GM21367 (cell line): ENCODE measurements around the gene RPL13.
"Not testable (repeated sequence)": the region's sequence is repeated elsewhere in the genome, so short reads cannot be mapped to it uniquely, and the experiment has no call there.

ENCODE experiments used
- ATAC-seq: cut with Tn5 transposase; IDR thresholded peaks from one replicate; pipeline ENCODE4 v1.9.1; 2021; ENCODE audit not compliant: unreplicated experiment

RPL13 gene

GRCh38 chr16:89576153-89577054 lies 15.9 kb downstream of the RPL13 start:
- ATAC-seq, result no peak

- no peak for ATAC-seq
These were observed 16.7 kb downstream of the RPL13 start for GRCh38 chr16:89577055-89577759.

- ATAC-seq, result no peak
These were observed 18.9 kb downstream of the RPL13 start for GRCh38 chr16:89579351-89579750.

GRCh38 chr16:89581045-89581695 lies 20.7 kb downstream of the RPL13 start:
- no peak for ATAC-seq

GRCh38 chr16:89581861-89582563 lies 21.5 kb downstream of the RPL13 start:
- no peak for ATAC-seq

- no peak for ATAC-seq
These were observed 22.2 kb downstream of the RPL13 start for GRCh38 chr16:89582614-89583196.

- ATAC-seq, result no peak
These were observed 22.9 kb downstream of the RPL13 start for GRCh38 chr16:89583197-89583894.

- ATAC-seq, result no peak
These were observed 23.6 kb downstream of the RPL13 start for GRCh38 chr16:89583895-89584644.

- no peak for ATAC-seq
These were observed 24.5 kb downstream of the RPL13 start for GRCh38 chr16:89584768-89585549.

GRCh38 chr16:89586218-89586617 lies 25.7 kb downstream of the RPL13 start:
- ATAC-seq, result no peak

GRCh38 chr16:89586853-89587252 lies 26.4 kb downstream of the RPL13 start:
- no peak for ATAC-seq

GRCh38 chr16:89587676-89588075 lies 27.2 kb downstream of the RPL13 start:
- ATAC-seq, result not testable (repeated sequence)

GRCh38 chr16:89588413-89589109 lies 28.1 kb downstream of the RPL13 start:
- no peak for ATAC-seq

- ATAC-seq, result no peak
These were observed 28.9 kb downstream of the RPL13 start for GRCh38 chr16:89589241-89589926.

- no peak for ATAC-seq
These were observed 33.4 kb downstream of the RPL13 start for GRCh38 chr16:89593841-89594240.

GRCh38 chr16:89595330-89596060 lies 35.0 kb downstream of the RPL13 start:
- no peak for ATAC-seq
